ENCODE data around the gene MAN1C1.

GRCh38 chr1:25697435-25698217 lies 81.0 kb downstream of the MAN1C1 start:
- no peak for TF ChIP-seq CTCF (conservative IDR thresholded peaks at IDR 0.05 in 1 of 2, IDR thresholded peaks at IDR 0.05 in 1 of 2; ENCODE audit: low read depth in 1 of 2, low read length in 2 of 2)
- TF ChIP-seq EZH2 (IDR thresholded peaks at IDR 0.05; ENCODE audit: low read length, missing control alignments): no peak

Measured in fibroblast of lung (primary cell).